ENCODE results near the gene SHMT1. TPM values are rescaled to one million over a fixed set of nuclear protein-coding genes. Genes with fewer than 3 reads are reported as not detected.
A peak's percentile ranks its signal among the peaks of the same experiment; 100 is the strongest.
"Not testable (repeated sequence)": the region's sequence is repeated elsewhere in the genome, so short reads cannot be mapped to it uniquely, and the experiment has no call there.

Gene SHMT1
- total RNA-seq, 1 donor from 2014 or later = 6.4 TPM

- no peak overlapping the region for H3K27ac Mint-ChIP-seq (ENCODE audit: unreplicated experiment)
- peak; percentile 26 for FAIRE-seq
- no peak overlapping the region for H3K9ac ChIP-seq (ENCODE audit: low read length)
These were observed 16.1 kb upstream of the SHMT1 start for GRCh38 chr17:18379246-18380146.

GRCh38 chr17:18378614-18379013 lies 15.3 kb upstream of the SHMT1 start:
- H3K9ac ChIP-seq (ENCODE audit: low read length); H3K9me3 ChIP-seq (ENCODE audit: insufficient read depth, low read depth, low read length); H3K4me1 ChIP-seq (ENCODE audit: insufficient read depth, low read length); H4K20me1 ChIP-seq (ENCODE audit: insufficient read depth, low read length); H3K27me3 ChIP-seq (ENCODE audit: insufficient read depth, low read length); H3K9me3 Mint-ChIP-seq (ENCODE audit: unreplicated experiment); H3K4me2 ChIP-seq (ENCODE audit: low read length); H3K27ac ChIP-seq (ENCODE audit: low read depth, low read length); H3K36me3 ChIP-seq (ENCODE audit: insufficient read depth, low read length); H3K27ac Mint-ChIP-seq (ENCODE audit: unreplicated experiment); H3K79me2 ChIP-seq (ENCODE audit: insufficient read depth, low read length); H3K4me3 Mint-ChIP-seq (ENCODE audit: unreplicated experiment); FAIRE-seq; DNase-seq (ENCODE audit: low read depth); H3K36me3 Mint-ChIP-seq (ENCODE audit: low read depth, unreplicated experiment); H3K27me3 Mint-ChIP-seq (ENCODE audit: low read depth, unreplicated experiment); H2AFZ ChIP-seq (ENCODE audit: low read depth, low read length); H3K4me1 Mint-ChIP-seq (ENCODE audit: low read depth, unreplicated experiment); H3K4me3 ChIP-seq (ENCODE audit: insufficient read depth, low read depth, low read length): not testable (repeated sequence)

More at GRCh38 chr17:18379246-18380146, 16.1 kb upstream of the SHMT1 start:
- Histone ChIP-seq H3K4me1 (ENCODE audit: insufficient read depth, low read length) (no peaks in the 10 kb centered on the region), H4K20me1 (ENCODE audit: insufficient read depth, low read length) (no peaks in the 10 kb centered on the region), H3K4me3 (ENCODE audit: insufficient read depth, low read depth, low read length) (no peak overlapping the region), H3K36me3 (ENCODE audit: insufficient read depth, low read length) (no peaks in the 10 kb centered on the region), H3K4me2 (ENCODE audit: low read length) (no peak overlapping the region), H3K9me3 (ENCODE audit: insufficient read depth, low read depth, low read length) (no peaks in the 10 kb centered on the region), H3K27ac (ENCODE audit: low read depth, low read length) (no peak overlapping the region), H2AFZ (ENCODE audit: low read depth, low read length) (no peak overlapping the region), H3K27me3 (ENCODE audit: insufficient read depth, low read length) (no peaks in the 10 kb centered on the region), H3K79me2 (ENCODE audit: insufficient read depth, low read length) (no peaks in the 10 kb centered on the region)
- no peak for DNase-seq (ENCODE audit: low read depth)
- Mint-ChIP-seq H3K9me3 (ENCODE audit: unreplicated experiment) (peaks cover 4% of the 10 kb centered on the region), H3K27me3 (ENCODE audit: low read depth, unreplicated experiment) (peaks cover 8% of the 10 kb centered on the region), H3K4me3 (ENCODE audit: unreplicated experiment) (no peak overlapping the region), H3K36me3 (ENCODE audit: low read depth, unreplicated experiment) (no peaks in the 10 kb centered on the region), H3K4me1 (ENCODE audit: low read depth, unreplicated experiment) (no peaks in the 10 kb centered on the region)
- TF ChIP-seq EZH2 (IDR thresholded peaks at IDR 0.05; ENCODE audit: insufficient read depth, low read length) = no peak
- no peak for TF ChIP-seq CTCF (IDR thresholded peaks at IDR 0.05; ENCODE audit: insufficient read depth, low read depth, low read length)

GRCh38 chr17:18378205-18378505 lies 14.8 kb upstream of the SHMT1 start:
- H3K9me3 ChIP-seq (ENCODE audit: insufficient read depth, low read depth, low read length) = no peaks in the 10 kb centered on the region
- TF ChIP-seq EZH2 (IDR thresholded peaks at IDR 0.05; ENCODE audit: insufficient read depth, low read length) (no peak), CTCF (IDR thresholded peaks at IDR 0.05; ENCODE audit: insufficient read depth, low read depth, low read length) (no peak)
- H3K27me3 Mint-ChIP-seq (ENCODE audit: low read depth, unreplicated experiment) = peaks cover 6% of the 10 kb centered on the region
- no peak for DNase-seq (ENCODE audit: low read depth)
- H2AFZ ChIP-seq (ENCODE audit: low read depth, low read length) = no peak overlapping the region
- H3K27ac ChIP-seq (ENCODE audit: low read depth, low read length) = no peak overlapping the region
- no peak for FAIRE-seq
- no peaks in the 10 kb centered on the region for H3K79me2 ChIP-seq (ENCODE audit: insufficient read depth, low read length)
- no peak overlapping the region for H3K27ac Mint-ChIP-seq (ENCODE audit: unreplicated experiment)
- no peaks in the 10 kb centered on the region for H3K27me3 ChIP-seq (ENCODE audit: insufficient read depth, low read length)
- H3K4me1 Mint-ChIP-seq (ENCODE audit: low read depth, unreplicated experiment) = no peaks in the 10 kb centered on the region
- H4K20me1 ChIP-seq (ENCODE audit: insufficient read depth, low read length) = no peaks in the 10 kb centered on the region
- no peak overlapping the region for H3K9ac ChIP-seq (ENCODE audit: low read length)
- H3K4me3 ChIP-seq (ENCODE audit: insufficient read depth, low read depth, low read length) = no peak overlapping the region
- no peaks in the 10 kb centered on the region for H3K36me3 Mint-ChIP-seq (ENCODE audit: low read depth, unreplicated experiment)
- peaks cover 4% of the 10 kb centered on the region for H3K9me3 Mint-ChIP-seq (ENCODE audit: unreplicated experiment)
- H3K4me2 ChIP-seq (ENCODE audit: low read length) = no peak overlapping the region
- H3K36me3 ChIP-seq (ENCODE audit: insufficient read depth, low read length) = no peaks in the 10 kb centered on the region
- H3K4me1 ChIP-seq (ENCODE audit: insufficient read depth, low read length) = no peaks in the 10 kb centered on the region
- no peak overlapping the region for H3K4me3 Mint-ChIP-seq (ENCODE audit: unreplicated experiment)

Data from astrocyte (in vitro differentiated cells and primary cell).